T-cell (primary cell): ENCODE results near the gene KIAA0319L. TPM values are rescaled to one million over a fixed set of nuclear protein-coding genes. Genes with fewer than 3 reads are reported as not detected.

Experiments used
- ATAC-seq, 4 experiments: fragments of 200-7000 bp in 3 of 4; fragments of 150-1000 bp in 1 of 4; cut with Tn5 transposase; replicated peaks in 1 of 4; 1 replicate in 3 of 4; 2 replicates in 1 of 4; pipeline ENCODE4 v1.10.0; 2021; ENCODE audit warnings: moderate library complexity in 3 of 4, mild to moderate bottlenecking in 2 of 4, moderate number of reproducible peaks in 1 of 4
- CTCF ChIA-PET, 2 donors: fragments of 300-600 bp; sonication (Branson Sonifier 250); formaldehyde crosslinking; loops; one replicate each; lab custom pipeline; 2022; ENCODE audit warnings: antibody characterized with exemption in 2 of 2; lab: Charles Lee
- POLR2A ChIA-PET, 2 donors: fragments of 300-600 bp; sonication (Branson Sonifier 250); formaldehyde crosslinking; loops; one replicate each; lab custom pipeline; 2022; ENCODE audit warnings: antibody characterized with exemption in 2 of 2; lab: Charles Lee
- DNase-seq, 35 experiments: peaks; one replicate each; pipeline versions ENCODE4 v3.0.0 to v3.0.0-alpha.2; 2013 to 2023
- H3K27ac ChIP-seq: one replicate; pipeline ENCODE4 v1.5.1; 2013; ENCODE audit warnings: low read length
- H3K27me3 ChIP-seq, 2 experiments: replicated peaks in 1 of 2; 1 replicate in 1 of 2; 2 replicates in 1 of 2; pipeline versions ENCODE4 v1.6.1 to v1.7.0; 2013; ENCODE audit warnings: low read length in 1 of 2, mixed read lengths in 1 of 2; ENCODE audit not compliant: control insufficient read depth in 2 of 2, insufficient read depth in 2 of 2; ENCODE audit errors: extremely low read depth in 1 of 2
- H3K36me3 ChIP-seq, 2 donors: 1 replicate in 1 of 2; 2 replicates in 1 of 2; pipeline versions ENCODE4 v1.6.1 to v1.7.0; 2013; ENCODE audit warnings: low read length in 1 of 2; ENCODE audit not compliant: control insufficient read depth in 2 of 2, insufficient read depth in 1 of 2; ENCODE audit errors: extremely low read depth in 1 of 2
- H3K4me1 ChIP-seq, 2 experiments: 1 replicate in 1 of 2; 2 replicates in 1 of 2; pipeline versions ENCODE4 v1.6.1 to v1.7.0; 2013; ENCODE audit warnings: low read length in 2 of 2, mixed read lengths in 1 of 2; ENCODE audit not compliant: insufficient read depth in 2 of 2, control insufficient read depth in 1 of 2; ENCODE audit errors: extremely low read depth in 1 of 2
- H3K4me3 ChIP-seq, 2 donors: 1 replicate in 1 of 2; 2 replicates in 1 of 2; pipeline versions ENCODE4 v1.5.1 to v1.7.0; 2013; ENCODE audit warnings: mild to moderate bottlenecking in 2 of 2, low read length in 1 of 2, moderate library complexity in 1 of 2; ENCODE audit not compliant: control insufficient read depth in 1 of 2; ENCODE audit errors: extremely low read depth in 1 of 2
- H3K9me3 ChIP-seq: 2 replicates; pipeline ENCODE4 v1.7.0; 2013
- H3K27ac Mint-ChIP-seq, 2 donors: one replicate each; pipeline ENCODE4 v1.8.0; 2020 to 2021; ENCODE audit warnings: mild to moderate bottlenecking in 2 of 2, mixed read lengths in 2 of 2
- H3K27me3 Mint-ChIP-seq, 2 donors: one replicate each; pipeline ENCODE4 v1.8.0; 2021 to 2022; ENCODE audit warnings: mixed read lengths in 2 of 2
- H3K36me3 Mint-ChIP-seq: one replicate; pipeline ENCODE4 v1.8.0; 2021; ENCODE audit warnings: mixed read lengths
- H3K4me1 Mint-ChIP-seq, 3 donors: one replicate each; pipeline ENCODE4 v1.8.0; 2020 to 2022; ENCODE audit warnings: mixed read lengths in 3 of 3, mild to moderate bottlenecking in 1 of 3
- H3K4me3 Mint-ChIP-seq, 3 donors: one replicate each; pipeline ENCODE4 v1.8.0; 2020 to 2022; ENCODE audit warnings: mild to moderate bottlenecking in 3 of 3, mixed read lengths in 3 of 3, moderate library complexity in 3 of 3
- H3K9me3 Mint-ChIP-seq, 3 donors: one replicate each; pipeline ENCODE4 v1.8.0; 2020 to 2022; ENCODE audit warnings: mixed read lengths in 3 of 3
- WGBS: methylation state at CpG from one replicate; pipeline ENCODE4 v1.1.5; 2013; ENCODE audit warnings: missing lambda C conversion rate; ENCODE audit not compliant: insufficient coverage; 5-methylcytosine and 5-hydroxymethylcytosine counted together
- total RNA-seq, 35 experiments: library from RNA in 6 of 35; stranded (reverse) in 6 of 35; fragments of 120-200 nt in 1 of 35; gene quantifications; one replicate each; pipeline versions ENCODE4 v1.2.1 to v1.2.4 and lab custom pipeline; 2013 to 2026

Gene KIAA0319L
- total RNA-seq, 5 donors from 2014 or later (not counting 1 experiment from before 2014, with no cell fraction given) = 60.8 to 73.7 (median 63.7) TPM

- H3K27me3 ChIP-seq = no peaks in the 10 kb centered on the region
- no peaks in the 10 kb centered on the region for H3K27me3 Mint-ChIP-seq
- H3K4me1 Mint-ChIP-seq = peaks cover 76 to 78% (median 77%) of the 10 kb centered on the region in 3 donors
- ChIA-PET POLR2A (interaction anchor here (0.6 to 0.7 kb wide), 2 partner anchors 37 to 74 kb away, joined by 5 to 7 read pairs; no protein-coding TSS in a partner anchor), CTCF (interaction anchor here (0.6 to 3.0 kb wide), 6 partner anchors 10 to 86 kb away, joined by 4 to 19 read pairs (median 4); no protein-coding TSS in a partner anchor)
- H3K4me1 ChIP-seq = peaks cover 37 to 57% of the 10 kb centered on the region in 2 experiments
- 83% methylated on average over 1 of the region's 2 CpGs for WGBS
- peak in 1 of 4 experiments; percentile 28 for ATAC-seq
- H3K4me3 Mint-ChIP-seq = peak overlapping the region in 2 of 3 donors; percentile 49 to 68
- H3K27ac ChIP-seq = peak overlapping the region; percentile 68
- no peaks in the 10 kb centered on the region for H3K9me3 Mint-ChIP-seq
- peak overlapping the region; percentile 88 to 97 for H3K27ac Mint-ChIP-seq
- no peaks in the 10 kb centered on the region for H3K9me3 ChIP-seq
- peaks cover 2% of the 10 kb centered on the region in 2 donors for H3K36me3 ChIP-seq
- peaks cover 25% of the 10 kb centered on the region for H3K36me3 Mint-ChIP-seq
- no peak overlapping the region for H3K4me3 ChIP-seq
- peak in 1 of 35 experiments; percentile 29 for DNase-seq
These were observed 20.5 kb downstream of the KIAA0319L start for GRCh38 chr1:35536556-35537162.

GRCh38 chr1:35535243-35535642 lies 22.0 kb downstream of the KIAA0319L start:
- peaks cover 33% of the 10 kb centered on the region for H3K36me3 Mint-ChIP-seq
- POLR2A ChIA-PET = no interaction called here
- H3K4me3 ChIP-seq = no peak overlapping the region
- no peak overlapping the region for H3K4me3 Mint-ChIP-seq
- peaks cover 3 to 13% of the 10 kb centered on the region in 2 donors for H3K36me3 ChIP-seq
- CTCF ChIA-PET = interaction anchor here in 1 of 2 donors (1.2 kb wide), 1 partner anchor 30 kb away, joined by 3 read pairs; no protein-coding TSS in a partner anchor
- H3K4me1 Mint-ChIP-seq = peaks cover 68 to 71% (median 70%) of the 10 kb centered on the region in 3 donors
- H3K4me1 ChIP-seq = peaks cover 25 to 45% of the 10 kb centered on the region in 2 experiments
- H3K9me3 Mint-ChIP-seq = peaks cover 3% of the 10 kb centered on the region in 3 donors
- H3K27me3 Mint-ChIP-seq = no peaks in the 10 kb centered on the region
- H3K27ac Mint-ChIP-seq = peak overlapping the region; percentile 88 to 97
- no peak for ATAC-seq
- H3K9me3 ChIP-seq = no peaks in the 10 kb centered on the region
- no peak overlapping the region for H3K27ac ChIP-seq
- no peaks in the 10 kb centered on the region for H3K27me3 ChIP-seq
- DNase-seq = no peak

GRCh38 chr1:35533586-35533985 lies 23.6 kb downstream of the KIAA0319L start:
- peak overlapping the region in 1 of 2 donors; percentile 7 for H3K27ac Mint-ChIP-seq
- H3K27me3 Mint-ChIP-seq = no peaks in the 10 kb centered on the region
- Histone ChIP-seq H3K36me3 (peaks cover 3 to 13% of the 10 kb centered on the region in 2 donors), H3K4me1 (peaks cover 11 to 32% of the 10 kb centered on the region in 2 experiments), H3K27me3 (no peaks in the 10 kb centered on the region), H3K9me3 (no peaks in the 10 kb centered on the region), H3K4me3 (no peak overlapping the region), H3K27ac (no peak overlapping the region)
- 67% methylated on average over 1 of the region's 1 CpG for WGBS
- ChIA-PET POLR2A (interaction anchor here (0.6 to 1.1 kb wide), 2 partner anchors 12 to 21 kb away, joined by 3 read pairs; no protein-coding TSS in a partner anchor), CTCF (no interaction called here)
- peaks cover 47% of the 10 kb centered on the region for H3K36me3 Mint-ChIP-seq
- ATAC-seq = no peak
- DNase-seq = no peak
- H3K9me3 Mint-ChIP-seq = peaks cover 4 to 9% (median 5%) of the 10 kb centered on the region in 3 donors
- peaks cover 54 to 55% (median 55%) of the 10 kb centered on the region in 3 donors for H3K4me1 Mint-ChIP-seq
- no peak overlapping the region for H3K4me3 Mint-ChIP-seq

GRCh38 chr1:35532497-35533223 lies 24.5 kb downstream of the KIAA0319L start:
- Histone ChIP-seq H3K36me3 (peaks cover 3 to 13% of the 10 kb centered on the region in 2 donors), H3K27ac (no peak overlapping the region), H3K4me3 (no peak overlapping the region), H3K27me3 (no peaks in the 10 kb centered on the region), H3K4me1 (peaks cover 3 to 23% of the 10 kb centered on the region in 2 experiments), H3K9me3 (no peaks in the 10 kb centered on the region)
- Mint-ChIP-seq H3K27me3 (no peaks in the 10 kb centered on the region), H3K4me3 (no peak overlapping the region), H3K9me3 (peaks cover 6 to 9% (median 7%) of the 10 kb centered on the region in 3 donors), H3K27ac (no peak overlapping the region), H3K36me3 (peaks cover 54% of the 10 kb centered on the region), H3K4me1 (peaks cover 45 to 48% (median 48%) of the 10 kb centered on the region in 3 donors)
- CTCF ChIA-PET = no interaction called here
- DNase-seq = no peak
- POLR2A ChIA-PET = interaction anchor here (0.6 to 1.1 kb wide), 2 partner anchors 12 to 20 kb away, joined by 3 read pairs; no protein-coding TSS in a partner anchor
- WGBS = no CpG with 5 or more reads among the region's 1 CpG
- ATAC-seq = no peak

GRCh38 chr1:35531368-35531767 lies 25.8 kb downstream of the KIAA0319L start:
- Histone ChIP-seq H3K9me3 (no peaks in the 10 kb centered on the region), H3K4me3 (no peak overlapping the region), H3K27ac (no peak overlapping the region), H3K36me3 (peaks cover 3 to 13% of the 10 kb centered on the region in 2 donors), H3K4me1 (peaks cover 0 to 10% of the 10 kb centered on the region in 2 experiments), H3K27me3 (no peaks in the 10 kb centered on the region)
- ATAC-seq (no peak), DNase-seq (no peak)
- WGBS = 100% methylated on average over 2 of the region's 6 CpGs
- peaks cover 32 to 35% (median 35%) of the 10 kb centered on the region in 3 donors for H3K4me1 Mint-ChIP-seq
- H3K27me3 Mint-ChIP-seq = no peaks in the 10 kb centered on the region
- peaks cover 6 to 15% (median 9%) of the 10 kb centered on the region in 3 donors for H3K9me3 Mint-ChIP-seq
- POLR2A ChIA-PET = no interaction called here
- no peak overlapping the region for H3K4me3 Mint-ChIP-seq
- CTCF ChIA-PET = no interaction called here
- H3K36me3 Mint-ChIP-seq = peaks cover 62% of the 10 kb centered on the region
- H3K27ac Mint-ChIP-seq = no peak overlapping the region

- WGBS = 95% methylated on average over 2 of the region's 2 CpGs
- POLR2A ChIA-PET = no interaction called here
- Histone ChIP-seq H3K27me3 (no peaks in the 10 kb centered on the region), H3K27ac (no peak overlapping the region), H3K4me1 (peaks cover 0 to 7% of the 10 kb centered on the region in 2 experiments), H3K9me3 (peaks cover under 1% of the 10 kb centered on the region), H3K36me3 (peaks cover 3 to 13% of the 10 kb centered on the region in 2 donors), H3K4me3 (no peak overlapping the region)
- Mint-ChIP-seq H3K36me3 (peaks cover 62% of the 10 kb centered on the region), H3K4me3 (no peak overlapping the region), H3K27me3 (no peaks in the 10 kb centered on the region), H3K27ac (no peak overlapping the region), H3K9me3 (peaks cover 6 to 15% (median 9%) of the 10 kb centered on the region in 3 donors), H3K4me1 (peaks cover 28 to 31% (median 31%) of the 10 kb centered on the region in 3 donors)
- ATAC-seq = no peak
- DNase-seq = no peak
- CTCF ChIA-PET = no interaction called here
These were observed 26.3 kb downstream of the KIAA0319L start for GRCh38 chr1:35530946-35531345.
